G401 (cell line): Measurements from ENCODE around the gene HIF1A. TPM values are rescaled to one million over a fixed set of nuclear protein-coding genes. Genes with fewer than 3 reads are reported as not detected.
"Not testable (repeated sequence)": the region's sequence is repeated elsewhere in the genome, so short reads cannot be mapped to it uniquely, and the experiment has no call there.

Experiments used
- DNase-seq: peaks from one replicate; pipeline ENCODE4 v3.0.0-alpha.2; 2015; ENCODE audit warnings: low spot score
- in situ Hi-C: cut with HindIII; loops from 2 replicates; pipeline ENCODE4 v1.10.0; 2016; ENCODE audit warnings: low sequenced_read_pairs, mixed read lengths
- total RNA-seq: library from RNA; depleted of rRNA; stranded (reverse); fragments of >200 nt; shearing (Covaris generic); gene quantifications from 2 replicates; pipeline ENCODE4 v1.2.3, GENCODE V29; 2014

HIF1A gene
- total RNA-seq, 1 experiment from 2014 or later = 115 TPM

GRCh38 chr14:61733972-61734371, 38.7 kb downstream of the HIF1A start:
- in situ Hi-C loops = no loop called here
- no peak for DNase-seq

- in situ Hi-C loops = no loop called here
- no peak for DNase-seq
These were observed 41.4 kb downstream of the HIF1A start for GRCh38 chr14:61736751-61737150.

- in situ Hi-C loops = no loop called here
- DNase-seq = no peak
These were observed 42.6 kb downstream of the HIF1A start for GRCh38 chr14:61737915-61738314.

GRCh38 chr14:61739133-61739532, 43.8 kb downstream of the HIF1A start:
- in situ Hi-C loops = no loop called here
- no peak for DNase-seq

GRCh38 chr14:61742371-61742770, 47.1 kb downstream of the HIF1A start:
- in situ Hi-C loops = no loop called here
- DNase-seq = no peak

GRCh38 chr14:61744238-61744637, 48.9 kb downstream of the HIF1A start:
- in situ Hi-C loops = no loop called here
- DNase-seq = no peak

GRCh38 chr14:61746346-61746745, 51.0 kb downstream of the HIF1A start:
- DNase-seq, in situ Hi-C loops: not testable (repeated sequence)

GRCh38 chr14:61746881-61747280, 51.6 kb downstream of the HIF1A start:
- DNase-seq = no peak
- in situ Hi-C loops = no loop called here

GRCh38 chr14:61747342-61747741, 52.0 kb downstream of the HIF1A start:
- in situ Hi-C loops = no loop called here

GRCh38 chr14:61749264-61749663, 54.0 kb downstream of the HIF1A start:
- no peak for DNase-seq
- in situ Hi-C loops = no loop called here

More at GRCh38 chr14:61747342-61747741, 52.0 kb downstream of the HIF1A start:
- DNase-seq = no peak

GRCh38 chr14:61749867-61750266, 54.6 kb downstream of the HIF1A start:
- DNase-seq = no peak
- in situ Hi-C loops = no loop called here

- in situ Hi-C loops = no loop called here
- peak; percentile 62 for DNase-seq
These were observed 55.6 kb downstream of the HIF1A start for GRCh38 chr14:61750708-61751474.

- in situ Hi-C loops = no loop called here
- DNase-seq = no peak
These were observed 56.2 kb downstream of the HIF1A start for GRCh38 chr14:61751475-61751989.

- DNase-seq = no peak
- in situ Hi-C loops = no loop called here
These were observed 57.3 kb downstream of the HIF1A start for GRCh38 chr14:61752626-61753025.

GRCh38 chr14:61753631-61754030, 58.3 kb downstream of the HIF1A start:
- no peak for DNase-seq
- in situ Hi-C loops = no loop called here

GRCh38 chr14:61754627-61755381, 59.5 kb downstream of the HIF1A start:
- no peak for DNase-seq
- in situ Hi-C loops = no loop called here

GRCh38 chr14:61755382-61755742, 60.0 kb downstream of the HIF1A start:
- DNase-seq, in situ Hi-C loops: not testable (repeated sequence)

GRCh38 chr14:61756135-61756534, 60.8 kb downstream of the HIF1A start:
- in situ Hi-C loops = no loop called here
- no peak for DNase-seq

- DNase-seq = no peak
- in situ Hi-C loops = no loop called here
These were observed 64.6 kb downstream of the HIF1A start for GRCh38 chr14:61759878-61760277.

GRCh38 chr14:61761557-61761956, 66.2 kb downstream of the HIF1A start:
- no peak for DNase-seq
- in situ Hi-C loops = no loop called here
